D721Med (cell line): ENCODE data around the gene PWWP2B.

Source experiments
- DNase-seq: peaks from one replicate; pipeline ENCODE4 v3.0.0; 2011; ENCODE audit warnings: low spot score; ENCODE audit not compliant: insufficient read length
- FAIRE-seq: peaks from 2 replicates; lab custom pipeline; 2011; peaks lifted over from hg19 to GRCh38; lab: Jason Lieb, UNC
- TF ChIP-seq, protein P1 (sequence below): IDR thresholded peaks from 2 replicates; pipeline ENCODE4 v1.5.1; 2012; ENCODE audit warnings: mild to moderate bottlenecking, control low read depth; ENCODE audit not compliant: insufficient read depth; ENCODE audit errors: missing control alignments

PWWP2B gene

DNA sequence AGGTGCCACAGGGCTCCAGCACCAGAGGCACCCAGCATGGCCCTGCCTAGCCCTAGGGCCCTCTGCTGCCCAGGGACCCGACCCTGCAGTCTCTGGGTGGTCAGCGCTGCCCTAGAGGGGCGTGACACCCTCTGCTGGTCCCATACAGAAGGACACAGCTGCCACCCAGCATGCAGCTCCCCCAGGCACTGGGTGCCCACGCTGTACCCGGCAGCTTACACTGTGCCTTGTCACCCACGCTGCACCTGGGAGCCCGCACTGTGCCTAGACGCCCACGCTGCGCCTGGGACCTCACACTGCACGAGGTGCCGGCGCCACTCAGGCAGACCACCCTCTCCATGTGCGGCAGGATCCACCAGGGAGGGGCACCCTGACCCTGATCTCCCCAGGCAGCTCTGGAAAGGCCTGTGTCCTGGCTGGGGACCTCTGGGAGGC lies 55.2 kb downstream of the PWWP2B start:
- TF ChIP-seq, protein P1, sequence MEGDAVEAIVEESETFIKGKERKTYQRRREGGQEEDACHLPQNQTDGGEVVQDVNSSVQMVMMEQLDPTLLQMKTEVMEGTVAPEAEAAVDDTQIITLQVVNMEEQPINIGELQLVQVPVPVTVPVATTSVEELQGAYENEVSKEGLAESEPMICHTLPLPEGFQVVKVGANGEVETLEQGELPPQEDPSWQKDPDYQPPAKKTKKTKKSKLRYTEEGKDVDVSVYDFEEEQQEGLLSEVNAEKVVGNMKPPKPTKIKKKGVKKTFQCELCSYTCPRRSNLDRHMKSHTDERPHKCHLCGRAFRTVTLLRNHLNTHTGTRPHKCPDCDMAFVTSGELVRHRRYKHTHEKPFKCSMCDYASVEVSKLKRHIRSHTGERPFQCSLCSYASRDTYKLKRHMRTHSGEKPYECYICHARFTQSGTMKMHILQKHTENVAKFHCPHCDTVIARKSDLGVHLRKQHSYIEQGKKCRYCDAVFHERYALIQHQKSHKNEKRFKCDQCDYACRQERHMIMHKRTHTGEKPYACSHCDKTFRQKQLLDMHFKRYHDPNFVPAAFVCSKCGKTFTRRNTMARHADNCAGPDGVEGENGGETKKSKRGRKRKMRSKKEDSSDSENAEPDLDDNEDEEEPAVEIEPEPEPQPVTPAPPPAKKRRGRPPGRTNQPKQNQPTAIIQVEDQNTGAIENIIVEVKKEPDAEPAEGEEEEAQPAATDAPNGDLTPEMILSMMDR = no peak
- DNase-seq = no peak
- no peak for FAIRE-seq

DNA sequence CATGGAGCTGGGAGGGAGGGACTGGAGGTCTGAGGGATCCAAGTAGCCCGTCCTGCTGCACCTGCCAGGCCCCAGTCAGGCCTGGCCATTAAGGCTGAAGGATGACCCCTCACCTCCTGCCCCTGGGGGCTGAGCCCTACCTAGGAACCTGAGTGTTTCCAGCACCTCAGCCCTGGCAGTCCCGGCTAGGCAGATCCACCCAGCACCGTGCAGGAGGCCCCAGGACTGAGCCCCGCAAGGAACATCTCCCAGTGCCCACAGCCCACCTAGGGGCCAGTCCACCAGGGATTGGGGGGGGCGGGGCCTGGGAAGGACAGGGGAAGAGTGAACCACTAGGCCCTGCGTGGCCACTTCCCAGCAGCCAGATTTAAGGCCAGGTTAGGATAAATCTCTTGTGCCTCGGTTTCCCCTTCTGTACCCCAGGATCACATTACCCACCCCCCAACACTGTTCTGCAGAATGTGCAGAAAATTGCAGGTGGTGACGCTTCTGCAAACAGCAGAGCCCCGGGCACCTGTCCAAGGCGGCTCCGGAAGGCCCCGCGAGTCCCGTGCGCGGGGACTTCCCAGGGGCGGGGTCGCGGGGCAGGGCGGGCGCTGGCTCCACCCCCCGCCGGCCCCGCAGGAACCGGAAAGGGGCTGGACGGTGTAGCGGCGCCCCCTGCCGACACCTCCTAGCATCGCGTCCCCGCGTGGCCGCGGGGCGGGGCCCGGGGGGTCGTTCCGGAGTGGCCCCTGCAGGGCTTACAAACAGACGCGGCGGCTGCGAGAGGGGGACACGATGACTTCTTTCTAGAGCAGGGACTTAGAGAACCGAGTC lies 55.9 kb downstream of the PWWP2B start:
- peak; percentile 76 for DNase-seq
- TF ChIP-seq, protein P1 = peak; percentile 67
- no peak for FAIRE-seq

DNA sequence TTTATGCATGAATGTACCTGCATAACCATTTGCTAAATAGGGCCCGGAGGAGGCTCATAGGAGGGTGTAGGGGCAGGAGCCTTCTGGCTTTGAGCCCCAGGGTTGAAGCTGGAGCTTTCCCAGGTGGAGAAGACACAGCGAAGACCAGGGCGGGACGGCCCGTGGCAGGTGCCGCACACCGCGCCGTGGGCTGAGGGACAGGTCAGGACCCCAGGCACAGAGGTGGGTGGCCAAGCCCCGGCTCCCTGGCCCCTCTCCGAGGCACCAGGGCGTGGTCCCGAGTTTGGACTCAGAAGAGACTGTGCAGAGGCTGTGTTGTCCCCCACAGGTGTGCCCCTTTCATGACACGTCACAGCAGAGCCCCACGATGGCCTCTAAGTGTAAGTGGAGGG lies 56.5 kb downstream of the PWWP2B start:
- TF ChIP-seq, protein P1 = no peak
- FAIRE-seq = no peak
- no peak for DNase-seq

DNA sequence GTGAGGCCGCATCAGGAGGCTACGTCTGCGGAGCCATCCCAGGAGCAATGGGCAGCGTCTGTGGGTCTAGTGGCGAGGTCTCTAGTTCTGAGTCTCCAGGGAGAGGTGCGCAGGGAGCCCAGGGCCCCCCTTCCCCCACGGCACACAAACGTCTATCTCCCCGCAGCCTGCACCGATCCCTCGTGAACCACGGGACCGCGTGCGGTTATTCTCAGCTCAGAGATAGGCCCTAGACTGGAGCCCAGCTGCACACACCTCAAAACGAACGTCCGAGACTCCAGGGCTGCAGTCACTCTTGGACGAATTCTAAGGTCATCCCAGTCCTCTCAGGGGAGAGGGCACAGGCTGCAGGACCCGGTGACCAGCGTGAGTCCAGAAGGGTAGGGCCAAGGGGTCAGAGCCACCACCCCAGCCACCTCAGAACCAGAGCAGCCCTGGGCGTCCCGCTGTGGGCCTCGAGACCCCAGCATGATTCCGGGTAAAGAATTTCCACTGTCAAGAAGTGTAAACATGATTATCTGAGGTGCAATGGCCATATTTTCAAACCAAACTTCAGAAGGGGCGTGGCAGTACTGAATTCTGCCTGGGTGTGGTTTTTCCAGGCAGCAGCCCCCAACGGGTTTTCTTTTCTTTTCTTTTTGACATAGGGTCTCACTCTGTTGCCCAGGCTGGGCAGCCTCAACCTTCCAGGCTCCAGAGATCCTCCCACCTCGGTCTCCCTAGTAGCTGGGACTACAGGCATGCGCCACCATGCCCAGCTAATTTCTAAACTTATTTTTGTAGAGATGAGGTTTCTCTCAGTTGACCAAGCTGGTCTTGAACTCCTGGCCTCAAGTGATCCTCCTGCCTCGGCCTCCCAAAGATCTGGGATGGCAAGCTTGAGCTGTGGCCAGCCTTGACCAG lies 57.5 kb downstream of the PWWP2B start:
- TF ChIP-seq, protein P1 = no peak
- no peak for FAIRE-seq
- DNase-seq = no peak

DNA sequence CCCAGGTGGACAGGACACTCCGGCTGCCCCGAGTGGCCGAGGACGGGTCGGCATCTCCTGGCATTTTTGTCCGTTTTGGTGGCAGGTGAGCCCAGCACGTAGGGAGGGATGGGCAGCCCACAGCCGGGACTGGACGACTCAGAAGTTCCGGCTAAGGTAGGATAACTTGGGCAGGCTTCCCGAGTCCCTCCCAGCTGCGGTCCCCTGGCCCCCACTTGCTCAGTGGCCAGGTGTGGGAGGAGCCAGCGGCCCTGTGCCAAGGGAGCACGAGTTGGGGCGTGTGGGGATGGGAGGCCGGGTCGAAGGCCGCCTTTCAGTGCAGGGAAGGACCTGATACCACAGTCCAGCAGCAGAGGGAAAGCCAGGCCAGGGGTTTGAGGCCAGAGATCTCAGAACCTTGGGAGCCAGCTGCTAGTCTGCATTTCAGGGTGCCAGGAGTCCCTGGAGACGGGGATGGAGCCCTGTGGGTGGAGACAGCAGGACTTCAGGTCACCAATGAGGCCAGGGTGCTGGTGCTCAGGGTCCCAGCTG lies 58.5 kb downstream of the PWWP2B start:
- TF ChIP-seq, protein P1 = no peak
- DNase-seq = no peak
- FAIRE-seq = no peak

DNA sequence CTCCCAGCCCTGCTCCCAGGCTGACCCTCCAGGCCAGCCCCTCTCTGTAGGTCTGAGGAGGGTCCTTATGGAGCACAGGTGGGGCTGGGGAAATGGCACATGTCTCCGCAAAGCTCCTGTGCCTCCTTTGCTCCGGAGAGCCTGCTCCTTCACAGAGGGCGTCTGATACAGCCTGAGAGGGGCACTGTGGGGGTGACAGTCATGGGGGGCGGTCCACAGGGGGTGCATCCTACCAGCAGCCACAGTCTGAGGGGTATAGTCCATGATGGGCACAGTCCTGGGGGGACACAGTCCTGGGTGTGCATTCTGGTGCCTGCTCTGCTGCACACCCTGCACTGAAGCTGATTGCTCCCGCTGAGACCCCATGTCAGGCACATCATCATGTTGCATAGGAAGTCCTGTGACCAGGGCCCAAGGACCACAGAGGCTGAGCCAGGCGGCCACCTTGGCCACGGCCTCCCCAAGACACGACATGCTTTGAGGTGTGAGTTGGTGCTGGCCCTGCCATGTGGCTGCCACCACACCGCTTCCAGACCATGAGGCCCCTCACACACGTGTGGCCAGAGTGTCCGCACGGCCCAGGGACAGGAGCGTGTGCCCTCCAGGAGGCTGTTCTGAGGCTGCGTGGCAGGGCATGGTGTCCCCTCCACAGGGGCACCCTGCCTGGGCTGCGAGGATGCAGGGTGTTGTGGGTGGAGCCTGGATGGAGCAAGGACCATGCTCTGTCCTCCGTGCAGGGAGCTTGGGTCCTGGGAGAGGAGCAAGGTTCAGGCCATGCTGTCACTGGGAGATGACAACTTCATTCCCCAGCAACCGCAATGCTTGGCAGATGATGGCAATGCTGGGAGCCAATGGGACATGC lies 59.2 kb downstream of the PWWP2B start:
- TF ChIP-seq, protein P1 = no peak
- DNase-seq = no peak
- no peak for FAIRE-seq
